Sigmoid colon (tissue), 7 donors: ENCODE measurements around the gene SPR. TPM values are rescaled to one million over a fixed set of nuclear protein-coding genes. Genes with fewer than 3 reads are reported as not detected.
"Not testable (repeated sequence)": the region's sequence is repeated elsewhere in the genome, so short reads cannot be mapped to it uniquely, and the experiment has no call there.

Source experiments
- DNase-seq: peaks from one replicate; pipeline ENCODE4 v3.0.0-alpha.2; 2019
- H3K27ac ChIP-seq, 4 donors: fragments of 200-600 bp; sonication (generic); one replicate each; pipeline ENCODE4 v1.5.1; 2016 to 2019; ENCODE audit warnings: mild to moderate bottlenecking in 1 of 4
- H3K27me3 ChIP-seq, 3 donors: fragments of 200-600 bp; sonication (generic); one replicate each; pipeline ENCODE4 v1.5.1; 2019; ENCODE audit warnings: mild to moderate bottlenecking in 1 of 3
- H3K36me3 ChIP-seq, 4 donors: fragments of 200-600 bp; sonication (generic); one replicate each; pipeline ENCODE4 v1.5.1; 2016 to 2019
- H3K4me1 ChIP-seq, 4 donors: fragments of 200-600 bp; sonication (generic); one replicate each; pipeline ENCODE4 v1.5.1; 2017 to 2019
- H3K4me3 ChIP-seq, 4 donors: fragments of 200-600 bp; sonication (generic); one replicate each; pipeline ENCODE4 v1.5.1; 2017 to 2019; ENCODE audit warnings: mild to moderate bottlenecking in 2 of 4, moderate library complexity in 1 of 4
- H3K9me3 ChIP-seq, 4 donors: fragments of 200-600 bp in 3 of 4; sonication (generic) in 3 of 4; one replicate each; pipeline versions ENCODE4 v1.5.1 to v1.6.1; 2013 to 2019
- CTCF ChIP-seq, 4 experiments: fragments of 450-650 bp in 3 of 4; fragments of 200-600 bp in 1 of 4; IDR thresholded peaks; one replicate each; pipeline ENCODE4 v1.5.1; 2016 to 2019; ENCODE audit warnings: antibody characterized with exemption in 4 of 4, mild to moderate bottlenecking in 3 of 4, moderate library complexity in 2 of 4
- EP300 ChIP-seq, 4 donors: sonication (generic); formaldehyde crosslinking; IDR thresholded peaks; one replicate each; pipeline ENCODE4 v1.6.1; 2017; ENCODE audit warnings: antibody characterized with exemption in 4 of 4
- POLR2A ChIP-seq, 2 donors: fragments of 450-650 bp; IDR thresholded peaks; one replicate each; pipeline ENCODE4 v1.6.1; 2016; ENCODE audit warnings: antibody characterized with exemption in 2 of 2, mild to moderate bottlenecking in 2 of 2, moderate library complexity in 2 of 2
- POLR2AphosphoS5 ChIP-seq, 4 donors: sonication (generic); formaldehyde crosslinking; IDR thresholded peaks; one replicate each; pipeline ENCODE4 v1.6.1; 2017; ENCODE audit warnings: antibody characterized with exemption in 4 of 4
- WGBS, 2 donors: extraction: QIAGEN DNeasy Blood & Tissue Kit; methylation state at CpG; one replicate each; pipeline ENCODE4 v1.1.7; 2013; 5-methylcytosine and 5-hydroxymethylcytosine counted together
- intact Hi-C: fragments of 100-400 bp; cut with DNase I; formaldehyde crosslinking; loops from one replicate; pipeline ENCODE4 v1.15.1; 2023
- polyA plus RNA-seq, 3 donors: library from polyadenylated mRNA; stranded (reverse); fragments of 200-250 nt; gene quantifications; one replicate each; pipeline ENCODE4 v1.2.3, GENCODE V29; 2013
- total RNA-seq, 4 donors: library from RNA; depleted of rRNA; stranded (reverse); fragments of >200 nt; gene quantifications; one replicate each; pipeline ENCODE4 v1.1.0, GENCODE V29; 2016
- donor health status: healthy with polysubstance abuse.
- donor health status: Bipolar disorder and iron deficiency.
- donor health status: healthy.

SPR gene
- total and polyA plus RNA-seq, 7 donors = 31.0 to 69.8 (median 46.1) TPM

- no peaks in the 10 kb centered on the region for H3K9me3 ChIP-seq
- peaks cover 0 to 46% (median 10%) of the 10 kb centered on the region in 3 donors for H3K27me3 ChIP-seq
- H3K4me3 ChIP-seq = no peak overlapping the region
- H3K36me3 ChIP-seq = no peaks in the 10 kb centered on the region
- WGBS, 2 donors = 84% methylated on average over 2 of the region's 2 CpGs
- H3K4me1 ChIP-seq = peaks cover 0 to 12% (median 5%) of the 10 kb centered on the region in 4 donors
- TF ChIP-seq POLR2A (IDR thresholded peaks at IDR 0.05) (no peak), EP300 (IDR thresholded peaks at IDR 0.05) (no peak), CTCF (IDR thresholded peaks at IDR 0.05) (no peak), POLR2AphosphoS5 (IDR thresholded peaks at IDR 0.05) (no peak)
- intact Hi-C loops = no loop called here
- H3K27ac ChIP-seq = no peak overlapping the region
- no peak for DNase-seq
Observed at GRCh38 chr2:72898585-72898906, 11.3 kb downstream of the SPR start.

- Histone ChIP-seq H3K4me1 (peaks cover 0 to 10% (median 4%) of the 10 kb centered on the region in 4 donors), H3K9me3 (no peaks in the 10 kb centered on the region), H3K27ac (no peak overlapping the region), H3K27me3 (peaks cover 0 to 35% (median 0%) of the 10 kb centered on the region in 3 donors), H3K36me3 (no peaks in the 10 kb centered on the region), H3K4me3 (no peak overlapping the region)
- TF ChIP-seq CTCF (IDR thresholded peaks at IDR 0.05) (no peak), POLR2A (IDR thresholded peaks at IDR 0.05) (no peak), POLR2AphosphoS5 (IDR thresholded peaks at IDR 0.05) (no peak), EP300 (IDR thresholded peaks at IDR 0.05) (no peak)
- no peak for DNase-seq
- 79 to 86% methylated on average over 5 of the region's 5 CpGs for WGBS, 2 donors
- intact Hi-C loops = no loop called here
Observed at GRCh38 chr2:72900191-72900825, 13.1 kb downstream of the SPR start.

- TF ChIP-seq POLR2AphosphoS5 (IDR thresholded peaks at IDR 0.05) = no peak
- TF ChIP-seq CTCF (IDR thresholded peaks at IDR 0.05) = no peak
- no peak for TF ChIP-seq EP300 (IDR thresholded peaks at IDR 0.05)
- no peak for TF ChIP-seq POLR2A (IDR thresholded peaks at IDR 0.05)
- H3K36me3 ChIP-seq = no peaks in the 10 kb centered on the region
- no peak overlapping the region for H3K27ac ChIP-seq
- no peaks in the 10 kb centered on the region for H3K4me1 ChIP-seq
- H3K4me3 ChIP-seq = no peak overlapping the region
- intact Hi-C loops = no loop called here
- DNase-seq = no peak
- no peaks in the 10 kb centered on the region for H3K9me3 ChIP-seq
- peaks cover 0 to 34% (median 6%) of the 10 kb centered on the region in 3 donors for H3K27me3 ChIP-seq
- WGBS, 2 donors = 66 to 73% methylated on average over 3 of the region's 3 CpGs
Observed at GRCh38 chr2:72901426-72901825, 14.2 kb downstream of the SPR start.

GRCh38 chr2:72907369-72907768 lies 20.2 kb downstream of the SPR start:
- H3K36me3 ChIP-seq, H3K4me3 ChIP-seq, H3K27ac ChIP-seq, H3K9me3 ChIP-seq, H3K4me1 ChIP-seq, intact Hi-C loops: not testable (repeated sequence)
- H3K27me3 ChIP-seq = peaks cover 2 to 78% (median 47%) of the 10 kb centered on the region in 3 donors
- 84 to 90% methylated on average over 13 of the region's 13 CpGs for WGBS, 2 donors
- peak; percentile 19 for DNase-seq

GRCh38 chr2:72908741-72909140 lies 21.5 kb downstream of the SPR start:
- 81 to 89% methylated on average over 3 of the region's 3 CpGs for WGBS, 2 donors
- intact Hi-C loops = no loop called here
- H3K4me3 ChIP-seq = no peak overlapping the region
- no peaks in the 10 kb centered on the region for H3K36me3 ChIP-seq
- H3K27ac ChIP-seq = no peak overlapping the region
- H3K4me1 ChIP-seq = no peaks in the 10 kb centered on the region
- TF ChIP-seq EP300 (IDR thresholded peaks at IDR 0.05) = no peak
- no peak for TF ChIP-seq POLR2A (IDR thresholded peaks at IDR 0.05)
- TF ChIP-seq CTCF (IDR thresholded peaks at IDR 0.05) = no peak
- no peak for TF ChIP-seq POLR2AphosphoS5 (IDR thresholded peaks at IDR 0.05)
- peaks cover 8 to 86% (median 57%) of the 10 kb centered on the region in 3 donors for H3K27me3 ChIP-seq
- no peaks in the 10 kb centered on the region for H3K9me3 ChIP-seq
- DNase-seq = peak; percentile 6
